Hematopoietic multipotent progenitor cell treated with erythropoietin and hydrocortisone succinate and interleukin-3 and kit ligand, for 17 days (in vitro differentiated cells): ENCODE data around the gene RAB14.
"Not testable (repeated sequence)": the region's sequence is repeated elsewhere in the genome, so short reads cannot be mapped to it uniquely, and the experiment has no call there.

Experiments
- DNase-seq: peaks from one replicate; pipeline ENCODE4 v3.0.0-alpha.2; 2015; ENCODE audit warnings: low spot score

Gene RAB14

GRCh38 chr9:121191235-121191634 lies 10.4 kb downstream of the RAB14 start:
- DNase-seq, result no peak

GRCh38 chr9:121189660-121190059 lies 12.0 kb downstream of the RAB14 start:
- DNase-seq, result no peak

GRCh38 chr9:121189006-121189405 lies 12.7 kb downstream of the RAB14 start:
- no peak for DNase-seq

- DNase-seq, result no peak
These were observed 13.9 kb downstream of the RAB14 start for GRCh38 chr9:121187636-121188305.

- DNase-seq, result no peak
These were observed 15.8 kb downstream of the RAB14 start for GRCh38 chr9:121185774-121186403.

- DNase-seq, result no peak
These were observed 16.4 kb downstream of the RAB14 start for GRCh38 chr9:121185178-121185745.

GRCh38 chr9:121184463-121184862 lies 17.2 kb downstream of the RAB14 start:
- no peak for DNase-seq

- no peak for DNase-seq
These were observed 17.8 kb downstream of the RAB14 start for GRCh38 chr9:121183666-121184423.

- DNase-seq, result no peak
These were observed 18.7 kb downstream of the RAB14 start for GRCh38 chr9:121182989-121183388.

- no peak for DNase-seq
These were observed 19.4 kb downstream of the RAB14 start for GRCh38 chr9:121182101-121182836.

GRCh38 chr9:121179930-121180681 lies 21.6 kb downstream of the RAB14 start:
- no peak for DNase-seq

- DNase-seq, result not testable (repeated sequence)
These were observed 22.3 kb downstream of the RAB14 start for GRCh38 chr9:121179373-121179721.

- DNase-seq, result no peak
These were observed 22.8 kb downstream of the RAB14 start for GRCh38 chr9:121178676-121179372.

GRCh38 chr9:121173501-121173900 lies 28.2 kb downstream of the RAB14 start:
- DNase-seq, result no peak

GRCh38 chr9:121172726-121173487 lies 28.8 kb downstream of the RAB14 start:
- no peak for DNase-seq

GRCh38 chr9:121171236-121171635 lies 30.4 kb downstream of the RAB14 start:
- no peak for DNase-seq

- DNase-seq, result no peak
These were observed 32.5 kb downstream of the RAB14 start for GRCh38 chr9:121169094-121169601.

- no peak for DNase-seq
These were observed 33.6 kb downstream of the RAB14 start for GRCh38 chr9:121168052-121168451.

GRCh38 chr9:121160025-121160424 lies 41.6 kb downstream of the RAB14 start:
- DNase-seq, result no peak

- DNase-seq, result no peak
These were observed 43.7 kb downstream of the RAB14 start for GRCh38 chr9:121157939-121158338.
